Stomach (tissue), 9 donors: Measurements from ENCODE around the gene PPP1R12C. TPM values are rescaled to one million over a fixed set of nuclear protein-coding genes. Genes with fewer than 3 reads are reported as not detected.

ENCODE experiments used
- DNase-seq, 2 donors: peaks; one replicate each; pipeline versions ENCODE4 v3.0.0 to v3.0.0-alpha.2; 2013 to 2019
- H3K27ac ChIP-seq, 5 donors: fragments of 200-600 bp in 4 of 5; sonication (generic) in 4 of 5; one replicate each; pipeline ENCODE4 v1.5.1; 2013 to 2019; ENCODE audit warnings: mild to moderate bottlenecking in 1 of 5, moderate library complexity in 1 of 5
- H3K27me3 ChIP-seq, 3 donors: fragments of 200-600 bp; sonication (generic); one replicate each; pipeline ENCODE4 v1.5.1; 2017 to 2019; ENCODE audit warnings: mixed run types in 1 of 3
- H3K36me3 ChIP-seq, 4 donors: fragments of 200-600 bp; sonication (generic); 1 replicate in 3 of 4; 2 replicates in 1 of 4; pipeline ENCODE4 v1.5.1; 2016 to 2019
- H3K4me1 ChIP-seq, 4 donors: fragments of 200-600 bp; sonication (generic); one replicate each; pipeline ENCODE4 v1.5.1; 2016 to 2019
- H3K4me3 ChIP-seq, 4 donors: fragments of 200-600 bp; sonication (generic) in 3 of 4; one replicate each; pipeline ENCODE4 v1.5.1; 2016 to 2019; ENCODE audit warnings: mild to moderate bottlenecking in 1 of 4
- H3K9me3 ChIP-seq, 4 donors: fragments of 200-600 bp; sonication (generic); one replicate each; pipeline ENCODE4 v1.5.1; 2016 to 2019
- CTCF ChIP-seq, 7 experiments: fragments of 450-650 bp in 4 of 7; fragments of 200-600 bp in 3 of 7; sonication (generic) in 3 of 7; IDR thresholded peaks; one replicate each; pipeline ENCODE4 v1.5.1; 2016 to 2019; ENCODE audit warnings: antibody characterized with exemption in 7 of 7, control low read depth in 2 of 7, mild to moderate bottlenecking in 1 of 7
- EP300 ChIP-seq: sonication (generic); formaldehyde crosslinking; IDR thresholded peaks from one replicate; pipeline ENCODE4 v1.6.1; 2017; ENCODE audit warnings: antibody characterized with exemption
- POLR2A ChIP-seq, 4 donors: fragments of 450-650 bp; IDR thresholded peaks; one replicate each; pipeline ENCODE4 v1.6.1; 2016; ENCODE audit warnings: antibody characterized with exemption in 4 of 4, control low read depth in 2 of 4, mild to moderate bottlenecking in 1 of 4, moderate library complexity in 1 of 4
- POLR2AphosphoS5 ChIP-seq, 3 donors: sonication (generic); formaldehyde crosslinking; IDR thresholded peaks; one replicate each; pipeline ENCODE4 v1.6.1; 2016; ENCODE audit warnings: antibody characterized with exemption in 3 of 3
- WGBS, 5 donors: extraction: QIAGEN DNeasy Blood & Tissue Kit in 3 of 5; methylation state at CpG; one replicate each; pipeline versions ENCODE4 v1.1.5 to v1.1.7; 2013 to 2018; 5-methylcytosine and 5-hydroxymethylcytosine counted together
- intact Hi-C: fragments of 100-400 bp; cut with DNase I; formaldehyde crosslinking; loops from one replicate; pipeline ENCODE4 v1.15.1; 2023; ENCODE audit warnings: low total_unique reads
- polyA plus RNA-seq, 3 donors: library from polyadenylated mRNA; stranded (reverse); fragments of 200-250 nt; gene quantifications; one replicate each; pipeline ENCODE4 v1.2.3, GENCODE V29; 2013
- total RNA-seq, 5 donors: library from RNA; depleted of rRNA; stranded (reverse); fragments of >200 nt; gene quantifications; one replicate each; pipeline versions ENCODE4 v1.1.0 to v1.2.3, GENCODE V29; 2014 to 2016
- donor health status: healthy with polysubstance abuse.
- donor health status: Bipolar disorder and iron deficiency.
- donor health status: healthy.

The PPP1R12C gene
- total and polyA plus RNA-seq, 8 donors, result 52.7 to 261 (median 131) TPM

- no peak for TF ChIP-seq POLR2AphosphoS5 (IDR thresholded peaks at IDR 0.05)
- no peak for TF ChIP-seq EP300
- TF ChIP-seq POLR2A (IDR thresholded peaks at IDR 0.05), result no peak
- TF ChIP-seq CTCF (IDR thresholded peaks at IDR 0.05), result no peak
- WGBS, 5 donors, result 19 to 35% (median 27%) methylated on average over 5 to 9 of the region's 9 CpGs
- DNase-seq, result no peak
- intact Hi-C loops, result loop anchor here (10.0 kb wide), 1 partner anchor 347 kb away; no protein-coding TSS in a partner anchor
- H3K9me3 ChIP-seq, result no peaks in the 10 kb centered on the region
- no peak overlapping the region for H3K4me3 ChIP-seq
- peaks cover 21 to 94% (median 74%) of the 10 kb centered on the region in 3 donors for H3K27me3 ChIP-seq
- peaks cover 0 to 18% (median 12%) of the 10 kb centered on the region in 4 donors for H3K4me1 ChIP-seq
- no peak overlapping the region for H3K27ac ChIP-seq
- no peaks in the 10 kb centered on the region for H3K36me3 ChIP-seq
These were observed 30.3 kb upstream of the PPP1R12C start for GRCh38 chr19:55147545-55148251.

GRCh38 chr19:55146705-55147273, 29.4 kb upstream of the PPP1R12C start:
- intact Hi-C loops, result loop anchor here (10.0 kb wide), 1 partner anchor 348 kb away; no protein-coding TSS in a partner anchor
- peak in 1 of 2 donors; percentile 68 for DNase-seq
- no peak overlapping the region for H3K27ac ChIP-seq
- peaks cover under 1 to 20% (median 14%) of the 10 kb centered on the region in 4 donors for H3K4me1 ChIP-seq
- H3K36me3 ChIP-seq, result no peaks in the 10 kb centered on the region
- peak overlapping the region in 1 of 4 donors; percentile 23 for H3K4me3 ChIP-seq
- H3K27me3 ChIP-seq, result peaks cover 26 to 100% (median 83%) of the 10 kb centered on the region in 3 donors
- WGBS, 5 donors, result 0 to 4% (median 2%) methylated on average over 8 to 27 of the region's 27 CpGs
- no peaks in the 10 kb centered on the region for H3K9me3 ChIP-seq
- TF ChIP-seq POLR2AphosphoS5 (IDR thresholded peaks at IDR 0.05), result no peak
- TF ChIP-seq POLR2A (IDR thresholded peaks at IDR 0.05), result no peak
- TF ChIP-seq CTCF (IDR thresholded peaks at IDR 0.05), result no peak
- no peak for TF ChIP-seq EP300

GRCh38 chr19:55146078-55146704, 28.8 kb upstream of the PPP1R12C start:
- TF ChIP-seq POLR2A (IDR thresholded peaks at IDR 0.05) (no peak), CTCF (IDR thresholded peaks at IDR 0.05) (peak in 2 of 7 experiments; percentile 7 to 27)
- Histone ChIP-seq H3K36me3 (no peaks in the 10 kb centered on the region), H3K27ac (no peak overlapping the region), H3K27me3 (peaks cover 27 to 100% (median 89%) of the 10 kb centered on the region in 3 donors), H3K4me3 (peak overlapping the region in 2 of 4 donors; percentile 4 to 23), H3K4me1 (peaks cover 3 to 26% (median 18%) of the 10 kb centered on the region in 4 donors), H3K9me3 (no peaks in the 10 kb centered on the region)
- no peak for DNase-seq
- intact Hi-C loops, result loop anchor here (10.0 kb wide), 1 partner anchor 349 kb away; no protein-coding TSS in a partner anchor
- WGBS, 5 donors, result 1 to 3% (median 1%) methylated on average over 18 to 41 of the region's 41 CpGs

GRCh38 chr19:55145232-55145631, 27.8 kb upstream of the PPP1R12C start:
- DNase-seq, result no peak
- intact Hi-C loops, result loop anchor here (10.0 kb wide), 1 partner anchor 350 kb away; no protein-coding TSS in a partner anchor
- Histone ChIP-seq H3K27me3 (peaks cover 27 to 100% (median 93%) of the 10 kb centered on the region in 3 donors), H3K27ac (no peak overlapping the region), H3K4me3 (no peak overlapping the region), H3K36me3 (no peaks in the 10 kb centered on the region), H3K4me1 (peaks cover 3 to 29% (median 20%) of the 10 kb centered on the region in 4 donors), H3K9me3 (no peaks in the 10 kb centered on the region)
- no peak for TF ChIP-seq POLR2AphosphoS5 (IDR thresholded peaks at IDR 0.05)
- TF ChIP-seq CTCF (IDR thresholded peaks at IDR 0.05), result no peak
- no peak for TF ChIP-seq POLR2A (IDR thresholded peaks at IDR 0.05)
- no peak for TF ChIP-seq EP300
- WGBS, 5 donors, result 11 to 23% (median 18%) methylated on average over 3 of the region's 3 CpGs
